Measurements from ENCODE around the gene PLCL2.

Gene PLCL2

DNA sequence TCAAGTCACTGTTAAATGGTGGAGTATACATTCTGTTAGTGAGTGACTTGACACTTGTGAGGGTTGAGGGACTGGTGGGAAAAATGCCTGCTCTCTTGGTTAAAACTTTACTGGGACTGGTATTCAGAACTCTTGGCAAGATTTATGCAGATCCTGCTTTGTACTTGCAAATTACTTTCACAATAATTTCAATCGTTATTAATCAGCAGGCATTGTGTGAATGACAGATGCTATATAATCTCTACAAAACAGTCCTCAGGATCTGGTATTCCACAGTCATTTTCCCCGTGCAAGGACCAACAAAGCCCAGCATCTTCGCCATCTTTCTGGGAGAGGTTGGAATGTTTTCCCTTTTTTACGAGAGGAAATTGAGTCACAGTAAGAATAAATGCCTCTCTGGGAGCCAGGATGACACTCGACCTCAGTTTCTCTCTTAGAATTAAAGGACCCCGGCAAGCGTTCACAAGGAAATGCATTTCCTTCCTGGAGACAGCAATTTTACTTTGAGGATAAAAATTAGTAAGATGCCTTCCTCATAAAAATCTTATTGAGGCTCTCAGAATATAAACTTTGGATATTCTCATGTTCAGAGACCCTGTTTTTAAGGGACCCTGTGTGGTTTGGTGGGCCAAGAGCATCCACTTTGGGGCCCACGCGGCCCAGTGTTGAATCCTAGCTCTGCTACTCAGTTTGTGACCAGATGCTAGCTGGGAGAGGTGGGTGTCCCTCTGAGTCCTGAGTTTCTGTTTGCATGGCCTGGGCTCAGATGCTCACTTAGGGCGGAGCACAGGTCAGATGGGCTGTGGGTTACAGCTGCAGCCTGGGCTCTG, 45.3 kb upstream of the PLCL2 start:
- Histone ChIP-seq H3K18ac (ENCODE audit: low read depth in 1 of 2, low read length in 2 of 2) (no peak overlapping the region), H2BK15ac (ENCODE audit: low read depth, poor library complexity, severe bottlenecking) (no peak overlapping the region), H2AFZ (ENCODE audit: low read depth, low read length) (no peak overlapping the region), H4K91ac (ENCODE audit: low read length) (peak overlapping the region; percentile 39), H3K4me3 (ENCODE audit: insufficient read depth in 1 of 2, low read depth in 1 of 2, low read length in 2 of 2) (no peak overlapping the region), H3K4ac (ENCODE audit: low read depth in 1 of 2, low read length in 2 of 2) (no peak overlapping the region), H3K14ac (ENCODE audit: low read length in 2 of 2) (no peak overlapping the region), H3K27ac (ENCODE audit: low read length, poor library complexity, severe bottlenecking) (no peak overlapping the region), H2BK120ac (ENCODE audit: low read depth, low read length) (no peak overlapping the region), H3K9ac (ENCODE audit: low read length) (no peak overlapping the region), H3K27me3 (ENCODE audit: control insufficient read depth in 1 of 2, insufficient read depth in 1 of 2, low read length in 2 of 2) (no peaks in the 10 kb centered on the region), H3K9me3 (ENCODE audit: control insufficient read depth, low read length) (no peaks in the 10 kb centered on the region), H3K4me2 (ENCODE audit: low read length, poor library complexity, severe bottlenecking) (no peak overlapping the region), H2BK12ac (ENCODE audit: low read length in 2 of 2) (no peak overlapping the region), H2BK5ac (ENCODE audit: low read depth, low read length, poor library complexity, severe bottlenecking) (no peak overlapping the region), H3K79me1 (replicated peaks; ENCODE audit: low read length, poor library complexity, severe bottlenecking) (no peaks in the 10 kb centered on the region), H3K23ac (ENCODE audit: low read length in 2 of 2) (no peak overlapping the region), H4K8ac (ENCODE audit: low read length) (no peak overlapping the region), H3K36me3 (ENCODE audit: control insufficient read depth in 1 of 2, insufficient read depth in 2 of 2, low read depth in 1 of 2, low read length in 2 of 2) (no peaks in the 10 kb centered on the region), H2AK5ac (ENCODE audit: low read length, severe bottlenecking) (no peak overlapping the region), H3K4me1 (ENCODE audit: control insufficient read depth, insufficient read depth, low read depth, low read length) (no peaks in the 10 kb centered on the region)
- no peak for DNase-seq
- WGBS, result 90% methylated on average over 8 of the region's 10 CpGs

DNA sequence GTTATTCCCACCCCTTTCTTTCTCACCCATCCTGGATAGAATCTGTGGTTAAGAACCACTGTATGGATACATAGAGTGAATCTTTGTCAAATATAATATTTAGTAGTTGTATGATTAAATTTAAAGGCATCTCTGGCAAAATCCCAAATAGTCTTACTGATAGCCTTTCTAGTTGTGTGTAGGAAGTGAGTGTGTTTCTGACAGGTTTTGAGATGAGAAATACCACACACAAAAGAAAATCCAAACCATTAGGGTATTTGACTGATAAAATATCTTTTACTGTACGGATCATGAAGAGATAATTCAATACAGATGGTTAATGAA, 44.7 kb upstream of the PLCL2 start:
- Histone ChIP-seq H4K91ac (ENCODE audit: low read length) (no peak overlapping the region), H3K9ac (ENCODE audit: low read length) (no peak overlapping the region), H3K36me3 (ENCODE audit: control insufficient read depth in 1 of 2, insufficient read depth in 2 of 2, low read depth in 1 of 2, low read length in 2 of 2) (no peaks in the 10 kb centered on the region), H3K4ac (ENCODE audit: low read depth in 1 of 2, low read length in 2 of 2) (no peak overlapping the region), H3K79me1 (replicated peaks; ENCODE audit: low read length, poor library complexity, severe bottlenecking) (no peaks in the 10 kb centered on the region), H2AFZ (ENCODE audit: low read depth, low read length) (no peak overlapping the region), H3K4me1 (ENCODE audit: control insufficient read depth, insufficient read depth, low read depth, low read length) (no peaks in the 10 kb centered on the region), H2BK15ac (ENCODE audit: low read depth, poor library complexity, severe bottlenecking) (no peak overlapping the region), H2BK12ac (ENCODE audit: low read length in 2 of 2) (no peak overlapping the region), H3K27ac (ENCODE audit: low read length, poor library complexity, severe bottlenecking) (no peak overlapping the region), H3K14ac (ENCODE audit: low read length in 2 of 2) (no peak overlapping the region), H4K8ac (ENCODE audit: low read length) (no peak overlapping the region), H3K23ac (ENCODE audit: low read length in 2 of 2) (no peak overlapping the region), H2BK5ac (ENCODE audit: low read depth, low read length, poor library complexity, severe bottlenecking) (no peak overlapping the region), H3K27me3 (ENCODE audit: control insufficient read depth in 1 of 2, insufficient read depth in 1 of 2, low read length in 2 of 2) (no peaks in the 10 kb centered on the region), H3K4me2 (ENCODE audit: low read length, poor library complexity, severe bottlenecking) (no peak overlapping the region), H3K4me3 (ENCODE audit: insufficient read depth in 1 of 2, low read depth in 1 of 2, low read length in 2 of 2) (no peak overlapping the region), H3K18ac (ENCODE audit: low read depth in 1 of 2, low read length in 2 of 2) (no peak overlapping the region), H2BK120ac (ENCODE audit: low read depth, low read length) (no peak overlapping the region), H2AK5ac (ENCODE audit: low read length, severe bottlenecking) (no peak overlapping the region), H3K9me3 (ENCODE audit: control insufficient read depth, low read length) (no peaks in the 10 kb centered on the region)
- DNase-seq, result no peak
- no CpG with 5 or more reads among the region's 1 CpG for WGBS

DNA sequence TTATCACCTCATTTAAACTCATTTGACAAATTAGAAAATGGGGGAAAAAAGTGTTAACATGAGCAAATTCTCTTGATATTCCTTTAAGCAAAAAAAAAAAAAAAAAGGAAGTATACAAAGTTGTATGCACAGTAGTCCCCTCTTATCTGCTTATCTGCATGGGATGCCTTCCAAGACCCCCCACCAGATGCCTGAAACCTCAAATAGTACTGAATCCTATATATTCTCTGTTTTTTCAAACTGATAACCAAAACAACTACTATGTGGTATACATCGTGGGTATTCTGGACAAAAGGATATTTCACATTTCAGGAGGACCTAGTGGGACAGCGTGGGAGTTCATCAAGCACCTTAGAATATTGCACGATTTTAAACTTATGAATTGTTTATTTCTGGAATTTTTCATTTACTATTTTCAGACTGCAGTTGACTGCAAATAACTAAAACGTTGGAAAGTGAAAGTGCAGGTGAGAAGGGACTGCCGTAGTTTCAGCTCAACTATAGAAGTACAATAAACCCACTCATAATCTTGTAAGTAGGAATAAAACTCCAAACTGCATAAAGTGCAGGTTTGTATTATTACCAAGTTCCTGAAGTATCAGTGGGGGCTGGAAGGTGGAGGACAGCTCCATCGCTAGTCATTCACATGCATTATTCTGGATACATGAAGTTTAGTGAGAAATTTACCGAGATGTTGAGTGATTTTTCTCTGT, 43.6 kb upstream of the PLCL2 start:
- H3K27me3 ChIP-seq (ENCODE audit: control insufficient read depth in 1 of 2, insufficient read depth in 1 of 2, low read length in 2 of 2), result no peaks in the 10 kb centered on the region
- no peak overlapping the region for H3K27ac ChIP-seq (ENCODE audit: low read length, poor library complexity, severe bottlenecking)
- H3K36me3 ChIP-seq (ENCODE audit: control insufficient read depth in 1 of 2, insufficient read depth in 2 of 2, low read depth in 1 of 2, low read length in 2 of 2), result no peaks in the 10 kb centered on the region
- no peak overlapping the region for H2AK5ac ChIP-seq (ENCODE audit: low read length, severe bottlenecking)
- no peak overlapping the region for H2AFZ ChIP-seq (ENCODE audit: low read depth, low read length)
- 93% methylated on average over 4 of the region's 7 CpGs for WGBS
- H2BK5ac ChIP-seq (ENCODE audit: low read depth, low read length, poor library complexity, severe bottlenecking), result no peak overlapping the region
- no peak overlapping the region for H2BK120ac ChIP-seq (ENCODE audit: low read depth, low read length)
- DNase-seq, result no peak
- H3K9ac ChIP-seq (ENCODE audit: low read length), result no peak overlapping the region
- H3K4ac ChIP-seq (ENCODE audit: low read depth in 1 of 2, low read length in 2 of 2), result no peak overlapping the region
- no peak overlapping the region for H3K4me3 ChIP-seq (ENCODE audit: insufficient read depth in 1 of 2, low read depth in 1 of 2, low read length in 2 of 2)
- H3K23ac ChIP-seq (ENCODE audit: low read length in 2 of 2), result no peak overlapping the region
- no peak overlapping the region for H2BK15ac ChIP-seq (ENCODE audit: low read depth, poor library complexity, severe bottlenecking)
- no peak overlapping the region for H3K4me2 ChIP-seq (ENCODE audit: low read length, poor library complexity, severe bottlenecking)
- H4K8ac ChIP-seq (ENCODE audit: low read length), result no peak overlapping the region
- H2BK12ac ChIP-seq (ENCODE audit: low read length in 2 of 2), result no peak overlapping the region
- no peaks in the 10 kb centered on the region for H3K79me1 ChIP-seq (replicated peaks; ENCODE audit: low read length, poor library complexity, severe bottlenecking)
- H4K91ac ChIP-seq (ENCODE audit: low read length), result no peak overlapping the region
- H3K4me1 ChIP-seq (ENCODE audit: control insufficient read depth, insufficient read depth, low read depth, low read length), result no peaks in the 10 kb centered on the region
- no peak overlapping the region for H3K18ac ChIP-seq (ENCODE audit: low read depth in 1 of 2, low read length in 2 of 2)
- H3K9me3 ChIP-seq (ENCODE audit: control insufficient read depth, low read length), result no peaks in the 10 kb centered on the region
- no peak overlapping the region for H3K14ac ChIP-seq (ENCODE audit: low read length in 2 of 2)

DNA sequence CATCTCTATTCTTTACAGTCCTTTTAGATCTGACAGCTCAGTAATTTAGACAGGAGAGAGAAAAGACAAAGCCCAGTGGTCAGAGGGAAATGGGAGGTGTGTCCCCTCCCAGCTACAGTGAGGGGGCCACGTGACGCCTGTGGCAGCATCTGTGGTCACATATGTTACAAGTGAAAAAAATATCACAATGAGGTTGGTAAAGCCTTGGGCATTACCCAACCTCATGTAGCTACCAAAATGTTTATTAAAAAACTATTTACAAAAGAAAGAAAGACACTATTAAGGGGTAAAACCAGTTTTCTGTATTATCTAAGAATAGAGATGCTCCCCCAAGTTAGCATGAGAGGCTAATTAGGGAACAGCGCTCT, 42.9 kb upstream of the PLCL2 start:
- Histone ChIP-seq H3K23ac (ENCODE audit: low read length in 2 of 2) (no peak overlapping the region), H3K4me2 (ENCODE audit: low read length, poor library complexity, severe bottlenecking) (no peak overlapping the region), H3K18ac (ENCODE audit: low read depth in 1 of 2, low read length in 2 of 2) (no peak overlapping the region)

More for the DNA sequence above, 42.9 kb upstream of the PLCL2 start:
- DNase-seq, result no peak
- Histone ChIP-seq H3K9me3 (ENCODE audit: control insufficient read depth, low read length) (no peaks in the 10 kb centered on the region), H2AK5ac (ENCODE audit: low read length, severe bottlenecking) (no peak overlapping the region), H3K9ac (ENCODE audit: low read length) (no peak overlapping the region), H2BK120ac (ENCODE audit: low read depth, low read length) (no peak overlapping the region), H3K27ac (ENCODE audit: low read length, poor library complexity, severe bottlenecking) (no peak overlapping the region), H3K4ac (ENCODE audit: low read depth in 1 of 2, low read length in 2 of 2) (no peak overlapping the region), H3K27me3 (ENCODE audit: control insufficient read depth in 1 of 2, insufficient read depth in 1 of 2, low read length in 2 of 2) (no peaks in the 10 kb centered on the region), H3K14ac (ENCODE audit: low read length in 2 of 2) (no peak overlapping the region), H2AFZ (ENCODE audit: low read depth, low read length) (no peak overlapping the region), H4K91ac (ENCODE audit: low read length) (no peak overlapping the region), H3K4me3 (ENCODE audit: insufficient read depth in 1 of 2, low read depth in 1 of 2, low read length in 2 of 2) (no peak overlapping the region), H3K4me1 (ENCODE audit: control insufficient read depth, insufficient read depth, low read depth, low read length) (no peaks in the 10 kb centered on the region), H3K36me3 (ENCODE audit: control insufficient read depth in 1 of 2, insufficient read depth in 2 of 2, low read depth in 1 of 2, low read length in 2 of 2) (no peaks in the 10 kb centered on the region), H2BK12ac (ENCODE audit: low read length in 2 of 2) (no peak overlapping the region), H2BK5ac (ENCODE audit: low read depth, low read length, poor library complexity, severe bottlenecking) (no peak overlapping the region), H4K8ac (ENCODE audit: low read length) (no peak overlapping the region), H2BK15ac (ENCODE audit: low read depth, poor library complexity, severe bottlenecking) (no peak overlapping the region), H3K79me1 (replicated peaks; ENCODE audit: low read length, poor library complexity, severe bottlenecking) (no peaks in the 10 kb centered on the region)
- 98% methylated on average over 1 of the region's 3 CpGs for WGBS

Data from mesenchymal stem cell (in vitro differentiated cells and primary cell).